GM18907 (cell line): Measurements from ENCODE around the gene LDHAL6B.
A peak's percentile ranks its signal among the peaks of the same experiment; 100 is the strongest.

Source experiments
- ATAC-seq: cut with Tn5 transposase; IDR thresholded peaks from one replicate; pipeline ENCODE4 v1.9.1; 2021; ENCODE audit warnings: mild to moderate bottlenecking, moderate library complexity; ENCODE audit not compliant: unreplicated experiment

LDHAL6B gene

DNA sequence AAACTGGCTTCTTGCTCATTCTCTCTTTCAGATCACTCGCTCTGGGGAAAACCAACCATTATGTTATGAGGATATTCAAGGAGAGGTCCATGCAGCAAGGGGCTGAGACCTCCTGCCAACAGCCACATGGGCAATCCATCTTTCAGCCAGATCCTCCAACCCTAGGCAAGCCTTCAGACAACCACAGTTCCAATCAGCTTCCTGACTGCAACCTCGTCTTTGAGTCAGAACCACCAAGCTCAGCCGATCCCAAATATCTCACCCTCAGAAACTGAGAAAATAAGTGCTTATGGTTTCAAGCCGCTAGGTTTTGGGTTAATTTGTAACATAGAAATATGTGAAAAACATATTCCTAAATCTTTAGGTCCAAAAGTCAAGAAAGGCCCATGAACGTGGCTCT is 10.3 kb downstream of the LDHAL6B start:
- ATAC-seq: no peak

GRCh38 chr15:59217876-59218498 is 11.3 kb downstream of the LDHAL6B start:
- ATAC-seq: no peak

- ATAC-seq: no peak
Measured at GRCh38 chr15:59218710-59219109, 12.1 kb downstream of the LDHAL6B start.

DNA sequence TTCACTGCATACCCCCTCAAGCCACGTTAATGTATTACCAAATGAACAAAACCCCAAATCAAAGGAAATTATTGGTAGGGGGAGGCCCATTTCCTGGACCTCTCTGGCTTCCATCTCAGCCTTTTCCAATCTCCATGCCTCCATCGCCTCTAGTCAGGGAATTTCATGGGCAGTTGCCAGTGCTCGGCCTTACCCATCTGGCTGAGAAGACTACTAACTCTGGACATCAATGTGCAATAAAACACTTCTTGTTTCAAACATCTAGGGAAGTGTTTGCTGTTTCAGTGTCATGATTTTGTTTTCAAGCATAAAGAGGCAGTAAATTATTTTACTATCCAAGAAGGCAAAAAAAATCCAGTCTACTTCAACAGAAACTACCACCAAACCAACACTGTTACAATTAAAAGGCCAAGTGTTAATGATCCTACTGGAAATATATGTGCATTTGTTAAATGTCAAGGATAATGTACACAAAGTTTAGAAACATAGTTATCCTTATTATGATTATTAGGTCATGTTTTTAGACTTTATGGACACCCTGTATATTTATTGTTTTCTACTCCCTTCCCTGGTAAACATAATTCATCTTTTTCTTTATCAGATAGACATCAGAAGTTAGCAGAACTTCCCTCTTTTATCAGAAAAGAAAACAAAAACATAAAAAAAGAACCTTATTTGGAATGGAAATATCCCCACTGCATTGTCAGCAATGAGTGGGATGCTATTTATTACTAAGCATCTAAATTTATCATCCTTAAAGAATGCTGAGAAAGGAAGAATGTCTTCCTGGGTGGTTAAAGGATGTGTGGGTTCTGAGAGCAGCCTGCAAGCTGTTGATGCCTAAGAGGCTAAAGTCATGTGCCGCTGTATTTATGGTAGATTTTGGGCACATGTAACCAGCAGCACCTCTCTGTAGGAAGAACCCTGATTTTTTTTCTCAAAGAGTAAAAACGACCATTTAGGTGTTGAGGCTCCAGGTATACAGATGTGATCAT is 15.2 kb downstream of the LDHAL6B start:
- no peak for ATAC-seq

DNA sequence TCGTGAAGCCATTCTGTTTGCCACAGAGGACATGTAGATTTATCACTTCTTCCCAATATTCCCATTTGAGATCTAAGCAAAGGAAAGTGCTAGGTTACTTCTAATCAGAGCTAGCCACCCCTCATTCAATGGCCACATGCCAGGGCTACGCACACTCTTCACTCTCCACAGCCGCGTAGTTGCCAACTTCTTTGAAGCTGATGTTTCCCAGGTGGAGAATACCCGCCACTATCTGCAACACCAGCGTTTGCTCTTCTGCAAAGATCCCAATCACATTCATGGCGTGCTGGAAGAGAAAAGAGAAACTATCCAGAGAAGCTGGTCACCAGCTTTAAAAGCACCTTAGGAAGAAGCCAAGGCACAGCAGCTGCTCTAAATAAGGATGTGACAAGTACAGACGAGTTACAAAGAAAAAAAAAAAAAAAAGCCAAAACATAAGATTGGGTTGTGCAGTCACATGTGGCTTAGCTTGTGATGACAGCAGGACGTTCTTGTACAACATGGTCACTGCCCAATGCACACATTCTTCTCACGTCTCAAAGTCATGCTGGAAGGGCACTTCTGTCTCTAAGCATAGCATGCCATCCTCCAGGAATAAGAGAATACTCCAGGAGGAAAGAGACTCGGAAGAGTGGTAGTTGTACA is 16.4 kb downstream of the LDHAL6B start:
- ATAC-seq: no peak

- ATAC-seq: no peak
Measured at GRCh38 chr15:59223736-59224135, 17.1 kb downstream of the LDHAL6B start.

GRCh38 chr15:59224474-59224873 is 17.8 kb downstream of the LDHAL6B start:
- ATAC-seq: no peak

DNA sequence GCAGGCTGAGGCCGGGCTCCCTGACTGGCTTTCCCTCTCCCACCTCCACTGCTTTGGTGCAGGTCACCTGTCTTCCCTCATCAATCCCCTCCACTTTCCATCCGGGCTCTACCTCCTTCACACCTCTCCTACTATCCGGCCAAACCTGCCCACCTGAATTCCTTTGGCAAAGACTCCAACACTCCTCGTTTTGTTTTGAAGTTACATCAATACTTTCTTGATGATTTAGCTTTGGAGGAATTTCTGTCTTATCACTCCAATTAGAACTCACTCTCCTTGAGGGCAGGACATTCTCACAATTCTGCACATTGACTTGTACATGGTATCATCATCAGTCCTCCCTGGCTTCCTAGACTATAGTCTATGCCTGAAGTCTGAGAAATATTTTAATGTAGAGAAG is 20.4 kb downstream of the LDHAL6B start:
- ATAC-seq: no peak

DNA sequence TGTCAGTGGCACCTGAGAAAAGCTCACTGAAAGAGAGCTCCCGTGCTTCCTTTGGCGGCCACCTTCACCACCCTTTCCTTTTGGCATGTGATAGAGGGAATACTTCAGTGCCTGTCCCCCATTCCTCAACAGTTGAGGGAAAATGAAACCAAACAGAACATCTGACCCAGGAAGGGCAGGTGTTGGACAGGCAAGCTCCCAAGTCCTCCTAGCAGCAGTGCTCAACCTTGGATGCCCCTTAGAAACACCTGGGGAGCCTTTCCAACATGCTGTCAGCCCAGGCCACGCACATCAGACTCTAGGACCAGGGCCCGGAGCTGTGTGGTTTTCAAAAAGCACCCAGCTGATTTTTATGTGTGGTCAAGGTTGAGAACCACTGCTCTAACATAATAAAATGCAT is 22.4 kb downstream of the LDHAL6B start:
- no peak for ATAC-seq

- no peak for ATAC-seq
Measured at GRCh38 chr15:59229453-59229852, 22.8 kb downstream of the LDHAL6B start.

DNA sequence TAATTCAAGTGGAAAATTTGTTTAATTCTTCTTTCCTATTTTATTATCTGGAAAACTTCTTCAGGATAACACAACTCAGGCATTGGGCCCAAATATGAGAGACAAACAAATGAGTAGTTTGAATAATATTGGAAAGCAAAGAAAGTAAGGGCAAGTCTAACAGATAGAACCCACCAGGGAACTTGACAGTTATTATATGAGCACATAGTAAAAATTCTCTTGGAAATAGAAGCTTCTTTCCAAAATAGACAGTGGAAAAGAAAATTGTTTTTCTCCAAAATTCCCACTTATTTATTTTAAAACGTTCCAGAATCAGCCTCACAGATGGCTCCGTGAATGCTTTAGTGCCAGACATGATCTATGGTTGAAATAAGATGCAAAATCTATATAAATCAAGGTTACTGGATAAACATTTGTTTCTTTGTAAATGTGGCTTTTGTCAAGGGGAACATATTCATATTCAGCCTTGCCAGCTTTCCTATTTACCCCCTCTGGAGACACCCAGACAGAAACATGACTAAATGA is 23.9 kb downstream of the LDHAL6B start:
- ATAC-seq: no peak

GRCh38 chr15:59232476-59232875 is 25.8 kb downstream of the LDHAL6B start:
- no peak for ATAC-seq

DNA sequence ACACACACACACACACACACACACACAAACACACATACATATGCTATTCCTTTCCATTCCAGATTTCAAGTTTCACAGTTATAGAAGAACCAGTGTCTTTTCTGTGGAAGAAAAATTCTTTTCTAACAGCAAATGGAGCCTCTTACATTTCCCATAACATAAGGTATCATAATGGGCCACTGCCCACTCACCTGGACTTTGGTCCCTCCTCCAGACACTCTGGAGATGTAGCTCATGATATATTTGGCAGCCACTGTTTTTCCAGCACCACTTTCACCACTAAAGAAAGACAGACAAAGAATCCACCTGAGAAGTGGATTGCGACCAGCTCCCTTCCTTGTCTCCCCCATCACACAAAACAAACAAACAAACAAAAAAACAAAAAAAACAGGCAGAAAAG is 29.8 kb downstream of the LDHAL6B start:
- no peak for ATAC-seq

- peak; percentile 63 for ATAC-seq
Measured at GRCh38 chr15:59237119-59237855, 30.6 kb downstream of the LDHAL6B start.

- ATAC-seq: peak; percentile 39
Measured at GRCh38 chr15:59237924-59238331, 31.3 kb downstream of the LDHAL6B start.

DNA sequence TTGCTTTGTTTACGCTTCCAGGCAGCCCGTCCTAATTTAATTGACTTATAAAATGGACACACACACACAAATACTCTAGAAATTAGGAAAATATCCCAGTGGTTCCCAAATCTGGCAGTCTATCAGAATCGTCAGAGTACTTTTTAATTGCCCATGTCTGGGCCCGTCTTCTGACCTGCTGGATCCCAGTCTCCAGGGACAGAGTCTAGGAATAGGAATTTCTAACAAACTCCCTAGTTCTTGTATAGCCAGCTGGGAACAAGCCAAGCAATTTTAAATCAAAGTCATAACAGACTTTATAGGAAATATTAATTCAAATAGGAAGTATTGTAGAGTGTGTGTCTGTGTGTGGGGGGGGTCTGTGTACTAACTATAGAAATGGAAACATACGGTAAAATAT is 33.4 kb downstream of the LDHAL6B start:
- ATAC-seq: no peak

DNA sequence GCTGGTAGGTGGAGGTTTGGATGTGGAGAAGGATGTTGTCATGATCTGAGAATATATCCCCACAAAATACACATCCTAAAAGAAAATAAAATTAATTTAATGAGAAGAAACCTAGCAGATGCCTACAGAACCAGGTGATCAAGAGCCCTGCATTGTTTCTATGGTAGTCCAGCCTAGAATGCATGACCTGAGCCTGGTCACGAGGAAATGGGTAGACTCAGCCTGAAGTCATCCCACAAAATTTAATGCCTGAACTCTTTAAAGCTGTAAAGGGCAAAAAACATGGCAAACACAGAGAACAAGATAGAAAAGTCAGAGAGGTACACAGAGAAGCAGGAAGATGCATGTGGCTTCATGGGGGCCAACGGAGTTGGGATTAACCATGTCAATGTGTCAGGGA is 36.0 kb downstream of the LDHAL6B start:
- ATAC-seq: no peak

DNA sequence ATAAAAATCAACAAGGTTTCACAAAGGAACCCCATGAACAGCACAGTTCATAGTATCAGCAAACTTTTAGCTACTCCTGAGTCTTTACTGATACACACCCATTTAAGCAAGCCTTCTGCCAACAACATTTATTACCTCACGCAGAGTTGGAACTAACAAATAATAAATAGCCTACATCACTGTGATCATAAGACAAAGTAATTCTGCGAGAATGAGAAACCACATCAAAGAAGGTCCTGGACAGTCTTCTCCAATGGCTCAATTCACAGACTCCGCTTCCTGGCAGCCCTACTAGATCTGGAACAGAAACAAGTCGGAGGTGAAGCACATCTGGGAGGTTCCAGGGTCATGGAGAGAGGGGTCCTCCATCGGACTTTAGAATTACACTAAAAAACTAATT is 37.0 kb downstream of the LDHAL6B start:
- no peak for ATAC-seq

GRCh38 chr15:59244337-59244736 is 37.7 kb downstream of the LDHAL6B start:
- ATAC-seq: peak; percentile 89

DNA sequence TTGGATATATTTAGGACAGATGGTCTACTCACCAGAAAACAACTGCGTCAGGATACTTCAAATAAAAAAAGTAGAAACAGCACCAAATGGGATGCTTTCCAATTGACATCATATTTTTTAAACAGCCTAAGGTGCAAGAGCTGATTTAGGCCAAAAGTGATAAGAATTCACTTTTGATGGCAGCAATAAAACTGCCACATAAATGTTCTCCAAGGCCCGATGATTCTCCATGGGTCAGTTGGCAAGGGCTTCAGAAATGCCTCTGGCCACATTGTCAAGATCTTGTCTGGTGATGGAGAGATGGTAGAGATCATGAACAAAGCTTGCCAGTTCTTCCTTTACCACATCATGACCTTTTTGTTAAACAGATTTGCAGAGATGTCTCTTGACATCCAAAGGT is 38.9 kb downstream of the LDHAL6B start:
- ATAC-seq: no peak

- ATAC-seq: no peak
Measured at GRCh38 chr15:59247364-59247763, 40.7 kb downstream of the LDHAL6B start.
